Measurements from ENCODE around the gene GGA1.

GGA1 gene

GRCh38 chr22:37627121-37627520 lies 18.5 kb downstream of the GGA1 start:
- TF ChIP-seq, protein P1, sequence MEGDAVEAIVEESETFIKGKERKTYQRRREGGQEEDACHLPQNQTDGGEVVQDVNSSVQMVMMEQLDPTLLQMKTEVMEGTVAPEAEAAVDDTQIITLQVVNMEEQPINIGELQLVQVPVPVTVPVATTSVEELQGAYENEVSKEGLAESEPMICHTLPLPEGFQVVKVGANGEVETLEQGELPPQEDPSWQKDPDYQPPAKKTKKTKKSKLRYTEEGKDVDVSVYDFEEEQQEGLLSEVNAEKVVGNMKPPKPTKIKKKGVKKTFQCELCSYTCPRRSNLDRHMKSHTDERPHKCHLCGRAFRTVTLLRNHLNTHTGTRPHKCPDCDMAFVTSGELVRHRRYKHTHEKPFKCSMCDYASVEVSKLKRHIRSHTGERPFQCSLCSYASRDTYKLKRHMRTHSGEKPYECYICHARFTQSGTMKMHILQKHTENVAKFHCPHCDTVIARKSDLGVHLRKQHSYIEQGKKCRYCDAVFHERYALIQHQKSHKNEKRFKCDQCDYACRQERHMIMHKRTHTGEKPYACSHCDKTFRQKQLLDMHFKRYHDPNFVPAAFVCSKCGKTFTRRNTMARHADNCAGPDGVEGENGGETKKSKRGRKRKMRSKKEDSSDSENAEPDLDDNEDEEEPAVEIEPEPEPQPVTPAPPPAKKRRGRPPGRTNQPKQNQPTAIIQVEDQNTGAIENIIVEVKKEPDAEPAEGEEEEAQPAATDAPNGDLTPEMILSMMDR (IDR thresholded peaks at IDR 0.05): no peak

DNA sequence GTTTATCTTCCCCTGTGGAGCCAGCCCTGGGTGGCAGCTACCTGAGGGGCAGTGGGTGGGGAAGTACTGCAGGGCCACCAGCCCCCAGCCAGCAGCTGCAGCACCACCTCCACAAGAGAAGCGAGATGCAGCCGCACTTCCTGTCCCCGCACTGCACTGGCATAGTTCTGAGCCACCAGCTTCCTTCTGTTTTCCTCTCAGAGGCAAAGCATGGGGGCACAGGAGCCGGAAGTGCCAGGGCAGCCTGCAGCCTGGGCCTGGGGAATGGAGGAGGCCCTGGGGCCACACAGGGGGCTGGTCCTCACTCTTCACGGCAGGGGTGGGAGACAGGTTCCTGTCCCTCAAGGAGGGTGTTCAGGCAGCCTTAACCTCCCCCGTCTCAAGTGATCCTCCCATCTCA lies 18.9 kb downstream of the GGA1 start:
- TF ChIP-seq, protein P1 (IDR thresholded peaks at IDR 0.05): no peak

DNA sequence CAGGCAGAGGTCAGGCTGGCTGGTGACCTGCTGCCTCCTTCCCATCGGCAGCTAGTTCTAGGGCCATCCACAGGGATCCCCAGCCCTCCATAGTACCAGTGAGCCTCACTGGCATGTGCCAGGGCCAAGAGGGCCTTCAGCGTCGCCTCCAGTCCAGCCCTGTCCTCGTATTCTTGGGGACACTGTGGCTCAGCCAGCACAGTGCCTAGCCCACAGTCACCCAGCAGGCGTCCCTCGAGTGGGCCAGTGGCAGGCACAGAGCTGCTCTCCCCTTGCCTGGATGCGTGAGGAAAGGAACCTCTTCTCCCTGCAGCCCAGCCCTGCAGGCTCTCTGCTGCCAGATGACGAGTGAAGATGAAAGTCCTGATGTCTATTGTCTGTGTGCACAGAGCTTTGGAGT lies 20.2 kb downstream of the GGA1 start:
- TF ChIP-seq, protein P1 (IDR thresholded peaks at IDR 0.05): no peak

DNA sequence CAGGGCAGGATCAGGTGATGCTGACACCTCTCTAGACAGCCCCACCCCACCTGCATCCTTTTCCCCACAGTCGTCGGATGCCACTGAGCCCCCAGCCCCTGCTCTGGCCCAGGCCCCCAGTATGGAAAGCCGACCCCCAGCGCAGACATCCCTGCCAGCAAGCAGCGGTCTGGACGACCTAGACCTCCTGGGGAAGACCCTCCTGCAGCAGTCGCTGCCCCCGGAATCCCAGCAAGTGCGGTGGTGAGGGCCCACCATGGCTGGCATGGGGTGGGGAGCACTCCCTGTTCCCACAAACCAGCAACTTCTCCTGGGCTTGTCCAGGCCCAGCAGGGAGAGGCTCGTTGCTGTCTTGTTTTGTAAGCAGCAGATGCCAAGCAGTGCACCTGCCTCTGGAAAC lies 21.3 kb downstream of the GGA1 start:
- TF ChIP-seq, protein P1 (IDR thresholded peaks at IDR 0.05): no peak

DNA sequence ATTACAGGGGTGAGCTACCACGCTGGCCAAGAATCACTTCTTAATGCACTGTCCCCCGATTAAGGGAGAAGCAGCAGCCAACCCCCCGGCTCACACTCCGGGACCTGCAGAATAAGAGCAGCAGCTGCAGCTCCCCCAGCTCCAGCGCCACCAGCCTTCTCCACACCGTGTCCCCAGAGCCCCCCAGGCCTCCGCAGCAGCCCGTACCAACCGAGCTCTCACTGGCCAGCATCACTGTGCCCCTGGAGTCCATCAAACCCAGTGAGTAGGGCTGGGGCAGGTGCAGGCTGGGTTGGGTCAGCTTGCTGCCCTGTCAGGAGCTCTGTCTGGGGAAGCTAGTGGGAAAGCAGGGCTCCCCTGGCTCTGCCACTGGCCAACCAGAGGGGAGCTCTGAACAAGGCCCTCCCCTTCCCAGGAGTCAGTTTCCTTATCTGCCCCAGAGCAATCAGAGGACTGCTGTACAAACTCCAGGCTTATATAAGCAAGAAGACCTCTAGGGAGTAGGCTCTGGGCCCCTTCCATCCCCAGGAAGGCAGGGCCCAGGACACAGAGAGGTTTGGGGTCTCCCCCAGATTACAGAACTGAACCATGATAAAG lies 22.3 kb downstream of the GGA1 start:
- TF ChIP-seq, protein P1 (IDR thresholded peaks at IDR 0.05): no peak

- TF ChIP-seq, protein P1 (IDR thresholded peaks at IDR 0.05): no peak
Observed at GRCh38 chr22:37631448-37632173, 23.0 kb downstream of the GGA1 start.

DNA sequence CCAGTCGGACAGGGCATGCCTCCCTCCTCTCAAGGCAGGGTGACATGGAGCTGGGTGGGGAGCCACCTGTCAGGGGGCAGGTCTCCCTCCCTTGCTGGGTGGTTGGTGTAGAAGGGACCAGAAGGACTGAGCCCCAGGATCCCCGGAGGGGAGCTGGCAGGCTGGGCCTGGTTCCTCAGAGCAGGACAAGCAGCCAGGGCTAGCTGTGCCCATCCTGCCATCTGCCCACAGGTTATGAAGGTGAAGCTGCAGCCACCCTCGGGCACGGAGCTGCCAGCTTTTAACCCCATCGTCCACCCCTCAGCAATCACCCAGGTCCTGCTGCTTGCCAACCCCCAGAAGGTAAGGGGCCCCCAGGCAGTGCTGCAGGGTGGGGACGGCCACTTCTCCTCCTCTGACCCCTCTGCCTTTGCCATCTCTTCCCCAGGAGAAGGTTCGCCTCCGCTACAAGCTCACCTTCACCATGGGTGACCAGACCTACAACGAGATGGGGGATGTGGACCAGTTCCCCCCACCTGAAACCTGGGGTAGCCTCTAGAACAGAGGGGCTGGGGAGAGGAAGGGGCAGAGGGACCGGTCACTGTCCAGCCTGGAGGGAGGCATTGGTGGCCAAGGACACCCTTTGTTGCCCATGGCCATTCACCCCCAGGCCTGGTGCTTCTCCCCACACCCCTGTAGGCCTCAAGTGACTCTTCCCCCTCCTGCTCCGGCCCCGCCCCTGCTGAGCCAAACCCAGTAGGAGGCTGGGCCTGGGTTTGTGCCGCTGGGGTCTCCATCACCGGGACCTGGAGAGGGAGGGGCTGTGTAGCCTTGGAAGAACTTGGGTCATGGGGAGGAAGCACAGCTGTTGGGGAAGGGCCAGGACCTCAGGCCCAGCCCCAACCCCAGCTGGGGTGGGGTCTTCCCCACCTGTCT lies 23.8 kb downstream of the GGA1 start:
- TF ChIP-seq, protein P1 (IDR thresholded peaks at IDR 0.05): no peak

All from LNCAP (cell line).